Measurements from ENCODE around the gene CSTPP1.
"Not testable (repeated sequence)": the region's sequence is repeated elsewhere in the genome, so short reads cannot be mapped to it uniquely, and the experiment has no call there.

The CSTPP1 gene

DNA sequence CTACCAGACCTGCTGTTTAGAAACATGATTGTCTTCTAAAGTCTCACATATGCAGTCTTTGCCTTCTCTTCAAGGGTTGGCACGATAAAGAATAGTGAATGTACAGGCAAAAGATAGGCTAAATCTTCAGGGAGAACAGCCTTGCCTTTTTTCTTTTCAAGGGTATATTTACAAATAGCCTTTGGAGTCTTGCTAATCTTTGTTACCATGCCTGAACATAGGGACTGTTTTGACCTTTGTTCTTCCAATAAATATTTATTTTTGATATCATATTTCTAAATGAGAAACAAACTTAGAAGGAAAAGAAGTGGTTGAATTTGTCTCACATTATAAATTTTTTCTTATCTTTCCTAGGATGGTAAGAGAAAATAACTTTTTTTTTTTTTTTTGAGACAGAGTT, 12.7 kb downstream of the CSTPP1 start:
- no peak for DNase-seq (ENCODE audit: insufficient read length, low spot score)
- FAIRE-seq: no peak

DNA sequence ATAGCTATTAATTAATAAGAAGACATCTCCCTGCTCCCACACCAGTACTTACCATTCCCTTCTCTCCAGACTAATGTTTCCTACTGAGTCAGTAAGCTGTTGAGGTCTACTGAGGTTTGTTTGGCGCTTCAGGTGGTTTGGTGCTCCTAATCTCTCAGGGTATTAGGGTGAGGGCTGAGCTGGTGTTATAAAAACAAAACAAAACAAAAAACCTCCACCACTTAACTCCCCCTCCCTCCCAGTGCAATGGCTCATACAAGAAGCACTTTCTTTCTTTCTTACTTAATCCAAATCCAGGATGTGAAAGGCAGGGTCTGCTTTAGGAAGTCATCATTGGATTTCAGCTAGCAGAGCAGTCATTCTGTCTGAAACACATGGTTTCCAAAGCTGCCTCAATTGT, 15.3 kb downstream of the CSTPP1 start:
- no peak for DNase-seq (ENCODE audit: insufficient read length, low spot score)
- FAIRE-seq: no peak

- FAIRE-seq: no peak
These were observed 16.0 kb downstream of the CSTPP1 start for GRCh38 chr11:46952553-46952952.

DNA sequence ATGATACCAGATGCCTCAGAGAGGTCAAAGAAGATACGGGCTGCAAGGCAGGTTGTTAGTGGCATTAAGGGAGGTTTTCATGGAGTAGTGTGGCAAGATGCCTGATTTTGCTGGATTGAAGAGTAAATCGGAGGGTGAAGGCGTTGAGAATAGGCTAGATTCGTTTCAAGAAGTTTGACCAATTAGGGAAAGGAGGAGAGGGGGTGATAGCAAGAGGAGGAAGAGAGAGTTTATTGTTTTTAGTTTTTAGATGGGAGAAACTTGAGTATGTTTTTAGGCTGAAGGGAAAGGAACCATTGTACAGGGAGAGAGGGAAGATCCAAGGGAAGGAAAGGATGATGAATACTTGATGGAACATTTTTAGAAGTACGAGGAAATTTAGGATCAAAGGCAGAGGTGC, 16.5 kb downstream of the CSTPP1 start:
- no peak for DNase-seq (ENCODE audit: insufficient read length, low spot score)
- no peak for FAIRE-seq

More at GRCh38 chr11:46952553-46952952, 16.0 kb downstream of the CSTPP1 start:
- no peak for DNase-seq (ENCODE audit: insufficient read length, low spot score)

DNA sequence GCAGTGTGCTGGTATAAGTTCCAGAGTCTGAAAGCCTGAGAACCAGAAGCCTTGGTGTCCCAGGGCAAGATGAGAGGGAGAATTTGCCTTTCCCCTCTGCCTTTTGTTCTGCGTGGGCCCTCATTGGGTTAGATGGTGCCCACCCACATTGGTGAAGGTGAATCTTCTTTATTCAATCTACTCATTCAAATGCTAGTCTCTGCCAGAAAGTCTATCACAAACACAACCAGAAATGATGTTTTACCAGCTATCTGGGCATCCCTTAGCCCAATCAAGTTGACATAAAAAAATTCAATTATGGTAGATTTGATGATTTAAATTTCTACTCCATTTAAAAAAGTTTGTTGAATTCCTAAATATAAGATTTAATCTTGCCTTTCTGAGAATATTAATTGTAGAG, 22.2 kb downstream of the CSTPP1 start:
- no peak for DNase-seq (ENCODE audit: insufficient read length, low spot score)

GRCh38 chr11:46961041-46961440, 24.5 kb downstream of the CSTPP1 start:
- DNase-seq (ENCODE audit: insufficient read length, low spot score) (no peak), FAIRE-seq (no peak)

More for the DNA sequence above, 22.2 kb downstream of the CSTPP1 start:
- FAIRE-seq: no peak

DNA sequence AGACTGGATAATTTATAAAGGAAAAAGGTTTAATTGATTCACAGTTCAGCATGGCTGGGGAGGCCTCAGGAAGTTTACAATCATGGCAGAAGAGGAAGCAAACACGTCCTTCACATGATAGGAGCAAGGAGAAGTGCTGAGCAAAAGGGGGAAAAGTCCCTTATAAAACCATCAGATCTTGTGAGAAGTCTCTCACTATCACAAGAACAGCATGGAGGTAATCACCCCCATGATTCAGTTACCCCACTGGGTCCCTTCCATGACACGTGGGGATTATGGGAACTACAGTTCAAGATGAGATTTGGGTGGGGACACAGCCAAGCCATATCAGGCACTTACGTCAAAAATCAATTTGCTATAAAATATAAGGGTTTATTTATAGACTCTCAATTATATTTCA, 25.3 kb downstream of the CSTPP1 start:
- FAIRE-seq; DNase-seq (ENCODE audit: insufficient read length, low spot score): not testable (repeated sequence)

GRCh38 chr11:46963844-46964243, 27.3 kb downstream of the CSTPP1 start:
- FAIRE-seq (no peak), DNase-seq (ENCODE audit: insufficient read length, low spot score) (no peak)

DNA sequence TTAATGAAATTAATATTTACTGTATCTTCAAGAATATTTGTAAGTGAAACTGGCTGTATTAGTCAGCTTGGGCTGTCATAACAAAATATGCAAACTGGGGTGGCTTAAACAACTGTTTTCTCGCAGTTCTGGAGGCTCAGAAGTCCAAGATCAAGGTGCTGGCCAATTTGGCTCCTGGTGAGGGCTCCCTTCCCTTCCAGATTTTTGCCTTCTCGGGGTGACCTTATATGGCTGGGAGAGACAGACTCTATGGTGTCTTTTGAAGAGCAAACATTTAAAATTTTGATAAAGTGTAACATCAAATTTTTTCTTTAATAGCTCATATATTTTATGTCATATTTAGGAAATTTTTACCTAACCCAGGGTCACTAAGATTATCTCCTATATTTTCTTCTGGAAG, 30.2 kb downstream of the CSTPP1 start:
- no peak for FAIRE-seq
- no peak for DNase-seq (ENCODE audit: insufficient read length, low spot score)

DNA sequence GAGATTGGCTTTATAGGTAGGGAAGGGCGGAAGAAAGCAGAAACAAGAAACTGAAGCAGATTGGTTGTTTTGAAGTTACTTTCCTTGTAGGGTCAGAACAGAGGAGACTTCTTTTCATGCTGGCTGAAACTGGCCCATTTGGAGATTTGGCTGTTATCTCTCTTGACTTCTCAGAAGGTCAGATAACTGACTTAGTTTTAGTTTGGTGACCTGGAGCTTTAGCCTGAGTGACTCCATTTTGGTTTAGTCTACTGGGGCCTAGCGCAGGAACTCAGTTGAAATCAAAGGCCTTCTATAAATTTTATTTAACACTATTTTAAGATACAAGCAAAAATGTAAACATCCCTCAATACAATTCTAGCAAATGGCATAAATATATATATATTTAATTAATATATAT, 31.4 kb downstream of the CSTPP1 start:
- DNase-seq (ENCODE audit: insufficient read length, low spot score): no peak
- FAIRE-seq: no peak

DNA sequence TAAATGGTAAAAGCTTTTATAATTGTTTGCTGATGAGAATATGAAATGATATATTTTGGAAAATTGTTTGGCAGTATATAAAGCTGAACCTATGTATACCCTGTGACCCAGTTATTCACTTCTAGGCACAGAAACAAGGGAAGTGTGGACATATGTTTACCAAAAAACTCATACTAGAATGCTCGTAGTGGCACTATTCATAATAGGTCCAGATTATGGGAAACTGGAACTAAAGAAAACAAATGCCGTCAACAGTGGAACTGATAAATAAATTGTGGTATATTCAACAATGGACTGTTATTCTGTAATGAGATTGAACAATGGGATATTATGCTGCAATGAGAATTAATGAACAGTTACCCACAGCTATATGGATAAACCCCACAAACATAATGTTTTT, 32.8 kb downstream of the CSTPP1 start:
- no peak for FAIRE-seq
- no peak for DNase-seq (ENCODE audit: insufficient read length, low spot score)

DNA sequence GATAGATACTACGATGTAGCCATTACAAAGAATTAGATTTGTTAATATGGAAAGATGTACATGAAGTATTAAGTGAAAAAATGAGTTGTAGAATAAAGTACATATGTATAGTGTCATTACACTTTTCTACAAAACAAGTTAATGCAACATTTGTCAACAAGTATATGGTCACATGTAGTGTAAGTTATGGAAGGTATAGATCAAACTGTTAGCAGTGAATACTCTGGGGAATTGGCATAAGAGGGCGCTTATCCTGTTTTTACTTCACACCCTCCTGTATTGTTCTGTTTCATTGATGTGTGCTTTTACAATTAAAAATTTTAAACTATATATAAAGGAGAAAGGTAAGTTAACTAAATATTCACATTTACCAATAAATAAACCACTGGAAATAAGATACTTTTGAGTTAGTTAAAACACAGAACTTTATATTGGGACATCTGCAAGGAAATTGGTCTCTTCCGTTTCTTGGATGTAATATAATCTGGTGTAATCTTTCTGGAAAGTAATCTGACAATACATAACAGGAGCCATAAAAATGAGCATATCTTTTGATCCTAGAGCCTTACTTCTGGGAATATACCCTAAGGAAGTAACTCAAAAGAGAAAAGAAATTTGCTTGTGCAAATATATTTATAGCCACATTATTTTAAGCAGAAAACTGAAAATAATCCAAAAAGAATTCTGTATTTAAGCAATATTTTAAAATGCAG, 34.5 kb downstream of the CSTPP1 start:
- FAIRE-seq: no peak
- DNase-seq (ENCODE audit: insufficient read length, low spot score): no peak

DNA sequence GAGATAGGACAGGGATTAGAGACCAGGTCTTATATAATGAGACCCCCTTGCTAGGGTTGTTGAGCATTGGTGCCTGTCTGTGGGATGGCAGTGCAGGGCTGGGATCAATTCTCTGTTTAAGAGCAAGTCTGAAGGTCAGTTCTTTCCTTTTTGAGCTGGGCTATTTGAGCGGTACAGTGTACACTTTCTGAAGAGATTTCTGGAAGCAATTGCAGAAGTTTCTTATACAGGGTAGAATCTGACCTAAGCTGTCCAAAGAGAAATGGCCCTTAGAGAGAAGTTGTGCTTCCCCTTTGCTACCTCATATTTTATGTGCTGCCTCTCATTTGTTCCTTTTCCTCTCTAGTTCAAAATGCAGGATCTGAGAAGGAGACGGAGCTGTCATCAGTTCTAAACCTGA, 35.8 kb downstream of the CSTPP1 start:
- DNase-seq (ENCODE audit: insufficient read length, low spot score) (no peak), FAIRE-seq (no peak)

GRCh38 chr11:46972821-46973220, 36.3 kb downstream of the CSTPP1 start:
- no peak for DNase-seq (ENCODE audit: insufficient read length, low spot score)
- no peak for FAIRE-seq

- no peak for FAIRE-seq
These were observed 39.8 kb downstream of the CSTPP1 start for GRCh38 chr11:46976182-46976854.

GRCh38 chr11:46977038-46977813, 40.7 kb downstream of the CSTPP1 start:
- DNase-seq (ENCODE audit: insufficient read length, low spot score): no peak

More at GRCh38 chr11:46976182-46976854, 39.8 kb downstream of the CSTPP1 start:
- DNase-seq (ENCODE audit: insufficient read length, low spot score): no peak

DNA sequence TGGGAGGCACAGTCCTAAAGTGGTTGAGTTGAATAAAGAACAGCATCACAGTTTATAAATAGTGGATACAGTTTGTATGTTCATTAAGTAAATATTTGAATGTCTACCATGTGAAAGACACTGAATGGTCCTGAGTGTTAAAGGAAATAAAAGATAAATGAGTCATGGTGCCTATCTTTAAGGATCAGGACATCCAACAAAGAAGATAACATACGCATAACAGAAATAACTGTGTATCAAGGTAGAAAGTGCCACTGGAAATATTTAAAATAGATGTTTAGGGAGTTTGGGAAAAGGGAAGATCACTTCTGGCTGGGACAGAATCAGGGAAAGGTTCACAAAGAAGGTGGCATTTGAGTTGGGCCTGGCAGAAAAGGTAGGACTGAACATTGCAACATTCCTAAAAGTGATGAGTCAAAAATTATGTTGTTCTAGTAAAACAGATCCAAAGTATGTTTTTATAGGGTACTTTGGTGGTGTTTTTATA, 41.5 kb downstream of the CSTPP1 start:
- DNase-seq (ENCODE audit: insufficient read length, low spot score) (no peak), FAIRE-seq (no peak)

More at GRCh38 chr11:46977038-46977813, 40.7 kb downstream of the CSTPP1 start:
- FAIRE-seq: no peak

GRCh38 chr11:46979358-46979757, 42.8 kb downstream of the CSTPP1 start:
- DNase-seq (ENCODE audit: insufficient read length, low spot score) (no peak), FAIRE-seq (no peak)

DNA sequence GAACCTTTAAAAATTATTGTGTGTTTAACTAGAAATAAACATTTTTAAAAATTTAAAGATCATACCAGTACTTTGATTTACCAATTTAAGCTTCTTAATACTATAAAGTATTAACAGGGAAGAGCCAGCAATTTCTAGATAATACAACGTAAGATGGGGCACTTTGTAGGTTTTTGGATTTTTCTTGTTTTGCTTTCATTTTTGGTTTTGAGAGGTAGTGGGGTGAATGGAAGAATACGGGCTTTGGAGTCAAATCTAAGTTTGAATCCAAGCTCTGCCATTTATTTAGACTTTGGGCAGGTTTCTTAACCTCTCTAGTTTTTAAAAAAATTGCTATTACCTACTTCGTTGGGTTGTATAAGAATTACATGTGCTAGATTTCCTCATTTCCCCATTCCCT, 44.9 kb downstream of the CSTPP1 start:
- no peak for FAIRE-seq
- no peak for DNase-seq (ENCODE audit: insufficient read length, low spot score)

DNA sequence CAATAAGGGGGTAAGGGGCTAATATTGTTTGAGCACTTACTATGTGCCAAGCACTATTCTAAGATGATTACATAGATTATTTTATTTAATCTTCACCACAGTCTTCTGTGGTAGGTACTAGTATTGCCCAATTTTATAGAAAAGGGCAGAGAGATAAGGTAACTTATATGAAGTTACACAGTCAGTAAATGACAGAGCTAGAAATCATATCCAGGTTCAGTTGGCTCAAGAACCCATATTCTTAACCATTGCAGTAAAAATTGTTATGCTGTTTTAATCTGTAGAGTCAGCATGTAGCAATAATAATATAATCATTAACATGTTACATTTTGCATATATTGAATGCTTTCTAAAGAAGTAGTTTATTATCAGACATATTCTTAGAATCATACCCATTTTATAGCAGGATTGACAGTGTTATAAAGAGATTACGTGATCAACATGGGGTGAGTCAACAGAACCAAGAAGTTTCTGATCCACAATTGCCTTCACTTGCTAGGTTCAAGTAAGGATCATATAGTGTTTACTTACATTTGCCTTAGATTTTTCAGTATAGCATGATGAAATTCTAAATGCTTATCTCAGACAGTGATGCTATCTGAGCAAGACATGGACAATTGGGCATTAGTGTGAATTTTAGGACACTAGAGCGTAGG, 46.4 kb downstream of the CSTPP1 start:
- no peak for FAIRE-seq
- DNase-seq (ENCODE audit: insufficient read length, low spot score): no peak

- DNase-seq (ENCODE audit: insufficient read length, low spot score): no peak
- no peak for FAIRE-seq
These were observed 47.0 kb downstream of the CSTPP1 start for GRCh38 chr11:46983598-46983997.
